GM21528 (cell line): ENCODE measurements around the gene ZNF710.
"Not testable (repeated sequence)": the region's sequence is repeated elsewhere in the genome, so short reads cannot be mapped to it uniquely, and the experiment has no call there.

Source experiments
- ATAC-seq: cut with Tn5 transposase; IDR thresholded peaks from one replicate; pipeline ENCODE4 v1.9.1; 2021; ENCODE audit warnings: mild to moderate bottlenecking, moderate library complexity; ENCODE audit not compliant: unreplicated experiment, low FRiP score

Gene ZNF710

GRCh38 chr15:90055182-90055581, 54.1 kb downstream of the ZNF710 start:
- ATAC-seq, result no peak

GRCh38 chr15:90056529-90056928, 55.4 kb downstream of the ZNF710 start:
- ATAC-seq, result no peak

- ATAC-seq, result no peak
Measured at GRCh38 chr15:90058308-90058707, 57.2 kb downstream of the ZNF710 start.

GRCh38 chr15:90058775-90059174, 57.7 kb downstream of the ZNF710 start:
- no peak for ATAC-seq

GRCh38 chr15:90059208-90059985, 58.3 kb downstream of the ZNF710 start:
- peak; percentile 88 for ATAC-seq

- ATAC-seq, result no peak
Measured at GRCh38 chr15:90060797-90061196, 59.7 kb downstream of the ZNF710 start.

- ATAC-seq, result no peak
Measured at GRCh38 chr15:90062023-90062442, 60.9 kb downstream of the ZNF710 start.

GRCh38 chr15:90062462-90062932, 61.4 kb downstream of the ZNF710 start:
- ATAC-seq, result no peak

GRCh38 chr15:90062973-90063769, 62.0 kb downstream of the ZNF710 start:
- ATAC-seq, result no peak

- no peak for ATAC-seq
Measured at GRCh38 chr15:90063770-90064247, 62.7 kb downstream of the ZNF710 start.

GRCh38 chr15:90064911-90065681, 64.0 kb downstream of the ZNF710 start:
- ATAC-seq, result no peak

GRCh38 chr15:90065682-90066049, 64.5 kb downstream of the ZNF710 start:
- no peak for ATAC-seq

- ATAC-seq, result no peak
Measured at GRCh38 chr15:90067181-90067952, 66.2 kb downstream of the ZNF710 start.

- ATAC-seq, result no peak
Measured at GRCh38 chr15:90067953-90068606, 67.0 kb downstream of the ZNF710 start.

- ATAC-seq, result not testable (repeated sequence)
Measured at GRCh38 chr15:90070623-90071022, 69.5 kb downstream of the ZNF710 start.

- ATAC-seq, result no peak
Measured at GRCh38 chr15:90071220-90071807, 70.2 kb downstream of the ZNF710 start.

GRCh38 chr15:90072978-90073640, 72.0 kb downstream of the ZNF710 start:
- ATAC-seq, result no peak

GRCh38 chr15:90074023-90074422, 72.9 kb downstream of the ZNF710 start:
- ATAC-seq, result no peak

GRCh38 chr15:90074916-90075315, 73.8 kb downstream of the ZNF710 start:
- no peak for ATAC-seq
